GM10847 (cell line): ENCODE data around the gene NPEPL1.
A peak's percentile ranks its signal among the peaks of the same experiment; 100 is the strongest.

Experiments used
- POLR2A ChIP-seq: IDR thresholded peaks from 2 replicates; pipeline ENCODE4 v1.6.1; 2011; ENCODE audit not compliant: insufficient read length; ENCODE audit errors: extremely low read depth

The NPEPL1 gene, protein sequence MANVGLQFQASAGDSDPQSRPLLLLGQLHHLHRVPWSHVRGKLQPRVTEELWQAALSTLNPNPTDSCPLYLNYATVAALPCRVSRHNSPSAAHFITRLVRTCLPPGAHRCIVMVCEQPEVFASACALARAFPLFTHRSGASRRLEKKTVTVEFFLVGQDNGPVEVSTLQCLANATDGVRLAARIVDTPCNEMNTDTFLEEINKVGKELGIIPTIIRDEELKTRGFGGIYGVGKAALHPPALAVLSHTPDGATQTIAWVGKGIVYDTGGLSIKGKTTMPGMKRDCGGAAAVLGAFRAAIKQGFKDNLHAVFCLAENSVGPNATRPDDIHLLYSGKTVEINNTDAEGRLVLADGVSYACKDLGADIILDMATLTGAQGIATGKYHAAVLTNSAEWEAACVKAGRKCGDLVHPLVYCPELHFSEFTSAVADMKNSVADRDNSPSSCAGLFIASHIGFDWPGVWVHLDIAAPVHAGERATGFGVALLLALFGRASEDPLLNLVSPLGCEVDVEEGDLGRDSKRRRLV

DNA sequence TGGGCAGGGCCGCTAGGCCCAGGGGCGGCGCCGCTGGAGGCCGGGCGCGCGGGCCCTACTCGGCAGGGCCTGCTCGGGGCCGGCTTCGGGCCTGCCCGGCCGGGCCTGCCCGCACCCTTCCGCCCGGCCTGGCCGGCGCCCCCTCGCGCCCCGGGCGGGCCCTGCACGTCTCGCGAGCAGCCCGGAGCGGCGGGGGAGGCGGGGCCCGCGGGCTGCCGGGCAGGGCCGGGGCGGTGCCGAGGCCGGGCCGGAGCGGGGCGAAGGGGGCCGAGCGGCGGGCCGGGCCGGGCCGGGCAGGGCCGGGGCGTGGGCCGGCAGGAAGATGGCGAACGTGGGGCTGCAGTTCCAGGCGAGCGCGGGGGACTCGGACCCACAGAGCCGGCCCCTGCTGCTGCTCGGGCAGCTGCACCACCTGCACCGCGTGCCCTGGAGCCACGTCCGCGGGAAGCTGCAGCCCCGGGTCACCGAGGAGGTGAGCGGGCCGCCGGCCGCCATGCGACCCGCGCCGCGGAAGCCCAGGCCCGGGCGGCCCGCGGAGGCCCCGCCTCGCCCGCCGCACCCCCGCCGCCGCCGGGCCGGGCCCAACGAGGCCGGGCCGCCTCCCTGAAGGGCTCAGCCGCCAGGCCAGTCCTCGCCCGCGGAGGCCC, at the start of gene NPEPL1:
NPEPL1 (plus strand) TSS at position 222 of the 647 bp plus-strand sequence; CDS start at position 323, 101 bp downstream.
- no peak for TF ChIP-seq POLR2A

DNA sequence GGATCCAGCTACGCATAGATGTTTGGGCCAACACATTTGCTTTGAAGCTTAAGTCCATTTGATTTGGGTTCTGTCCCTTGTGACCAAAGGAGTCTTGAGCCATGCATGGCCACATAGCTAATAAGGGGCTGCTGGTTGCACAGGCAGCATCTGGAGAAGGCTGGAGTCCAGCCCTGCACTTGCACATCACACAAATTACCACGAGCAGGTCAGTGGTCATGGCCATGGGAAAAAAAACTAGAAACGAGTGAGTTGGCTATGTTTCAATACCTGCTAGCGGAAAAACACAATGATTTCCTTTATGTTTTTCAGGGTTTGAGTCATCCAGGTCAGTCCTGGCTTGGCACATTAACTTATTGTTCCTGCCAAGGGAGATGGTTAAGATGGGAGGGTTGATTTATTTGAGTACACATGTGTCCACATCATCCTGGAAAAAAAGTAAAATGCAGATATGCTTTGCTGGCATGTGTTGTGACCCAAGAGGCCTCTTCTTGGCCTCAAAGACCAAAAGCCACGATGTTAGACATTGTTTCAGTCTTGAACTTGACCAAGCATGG, 47.1 kb upstream of the NPEPL1 start:
- no peak for TF ChIP-seq POLR2A

DNA sequence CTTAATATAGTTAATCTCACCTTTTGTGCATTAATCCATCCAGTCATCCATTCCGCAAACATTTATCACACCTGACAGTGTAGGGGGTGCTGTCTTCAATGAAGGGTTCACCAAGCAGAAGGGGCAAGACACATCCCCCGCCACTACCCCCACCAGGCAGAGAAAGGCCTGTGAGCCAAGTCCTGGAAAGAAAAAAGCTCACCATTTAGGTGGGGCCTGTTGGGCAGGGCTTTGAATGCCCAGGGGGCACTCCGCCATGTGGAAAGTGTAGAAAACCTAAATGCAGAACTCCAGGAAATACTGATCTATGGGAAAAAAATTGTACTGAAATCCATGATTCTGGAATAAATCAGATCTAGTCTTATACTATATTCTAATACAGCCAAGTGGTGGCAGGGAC, 46.3 kb upstream of the NPEPL1 start:
- no peak for TF ChIP-seq POLR2A

DNA sequence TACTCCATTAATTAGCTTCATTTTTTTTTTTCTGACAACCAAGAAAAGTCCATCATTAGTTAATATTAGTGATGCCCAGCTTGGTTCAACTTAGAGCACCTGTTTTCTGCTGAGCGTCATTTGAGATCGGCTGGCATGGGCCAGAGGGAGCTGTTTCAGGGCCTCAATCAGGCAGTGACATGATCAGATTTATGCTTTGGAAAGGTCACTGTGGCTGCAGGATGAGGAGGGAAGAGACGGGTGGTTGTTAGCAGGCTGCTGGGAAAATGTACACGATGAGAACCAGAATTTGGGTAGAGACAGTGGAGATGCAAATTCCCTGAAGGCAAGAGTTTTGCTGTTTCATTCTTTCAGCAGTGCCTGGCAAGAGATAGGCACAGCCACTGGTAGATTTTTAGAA, 45.9 kb upstream of the NPEPL1 start:
- TF ChIP-seq POLR2A: no peak

DNA sequence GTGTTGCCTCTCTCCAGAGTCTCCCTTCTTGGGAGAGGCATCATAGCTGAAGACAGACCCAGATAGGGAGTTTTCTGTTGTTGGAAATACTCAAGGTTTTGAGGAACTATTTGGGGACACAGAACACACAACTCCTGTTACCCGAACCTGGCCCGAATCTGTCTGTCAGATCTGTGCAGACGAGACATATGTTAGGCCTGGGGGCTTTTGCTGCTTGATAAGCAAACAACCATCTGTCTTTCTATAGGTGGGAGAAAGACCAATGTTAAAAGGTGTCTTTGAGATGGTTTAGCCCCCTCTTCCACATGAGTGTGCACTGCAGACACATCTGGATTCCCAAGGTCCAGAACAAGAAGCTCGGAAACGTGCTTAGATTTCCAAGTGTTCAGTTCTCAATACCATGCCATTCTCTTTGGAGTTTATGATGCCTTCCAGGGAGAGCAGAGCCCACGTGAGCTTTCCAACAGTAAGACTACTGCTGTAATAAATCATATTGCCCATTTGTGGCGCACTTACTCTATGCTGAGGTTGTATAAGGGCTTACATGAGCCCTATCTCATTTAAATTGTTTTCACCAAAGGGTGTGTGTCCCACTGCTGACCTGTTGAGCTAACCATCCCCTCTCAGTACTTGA, 45.3 kb upstream of the NPEPL1 start:
- TF ChIP-seq POLR2A: no peak

DNA sequence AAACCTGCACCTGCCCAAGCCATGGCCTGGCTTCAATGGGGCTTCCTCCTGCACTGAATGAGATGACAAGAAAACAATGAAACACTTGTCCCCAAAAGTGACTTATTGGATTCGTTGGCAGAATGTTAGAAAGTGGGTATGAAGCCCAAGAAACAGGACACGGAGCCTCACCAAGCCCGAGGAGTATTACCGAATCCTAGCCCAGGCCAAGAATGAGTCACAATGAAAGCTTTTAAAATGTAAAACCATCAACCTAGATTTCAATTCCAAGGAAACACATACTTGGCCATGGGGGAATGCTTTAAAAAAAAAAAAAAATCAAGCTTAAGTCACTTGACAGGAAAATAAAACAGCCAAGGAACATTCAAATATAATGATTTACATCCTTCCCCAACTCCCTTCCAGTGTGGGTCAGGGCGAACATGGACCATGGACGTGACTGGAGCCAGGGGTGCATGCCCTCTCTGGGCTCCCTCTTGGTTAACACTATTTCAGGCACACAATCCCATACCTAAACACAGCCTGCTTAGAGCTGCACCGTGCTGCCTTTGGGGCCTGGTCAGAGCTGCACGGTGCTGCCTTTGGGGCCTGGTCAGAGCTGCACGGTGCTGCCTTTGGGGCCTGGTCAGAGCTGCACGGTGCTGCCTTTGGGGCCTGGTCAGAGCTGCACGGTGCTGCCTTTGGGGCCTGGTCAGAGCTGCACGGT, 44.7 kb upstream of the NPEPL1 start:
- no peak for TF ChIP-seq POLR2A

DNA sequence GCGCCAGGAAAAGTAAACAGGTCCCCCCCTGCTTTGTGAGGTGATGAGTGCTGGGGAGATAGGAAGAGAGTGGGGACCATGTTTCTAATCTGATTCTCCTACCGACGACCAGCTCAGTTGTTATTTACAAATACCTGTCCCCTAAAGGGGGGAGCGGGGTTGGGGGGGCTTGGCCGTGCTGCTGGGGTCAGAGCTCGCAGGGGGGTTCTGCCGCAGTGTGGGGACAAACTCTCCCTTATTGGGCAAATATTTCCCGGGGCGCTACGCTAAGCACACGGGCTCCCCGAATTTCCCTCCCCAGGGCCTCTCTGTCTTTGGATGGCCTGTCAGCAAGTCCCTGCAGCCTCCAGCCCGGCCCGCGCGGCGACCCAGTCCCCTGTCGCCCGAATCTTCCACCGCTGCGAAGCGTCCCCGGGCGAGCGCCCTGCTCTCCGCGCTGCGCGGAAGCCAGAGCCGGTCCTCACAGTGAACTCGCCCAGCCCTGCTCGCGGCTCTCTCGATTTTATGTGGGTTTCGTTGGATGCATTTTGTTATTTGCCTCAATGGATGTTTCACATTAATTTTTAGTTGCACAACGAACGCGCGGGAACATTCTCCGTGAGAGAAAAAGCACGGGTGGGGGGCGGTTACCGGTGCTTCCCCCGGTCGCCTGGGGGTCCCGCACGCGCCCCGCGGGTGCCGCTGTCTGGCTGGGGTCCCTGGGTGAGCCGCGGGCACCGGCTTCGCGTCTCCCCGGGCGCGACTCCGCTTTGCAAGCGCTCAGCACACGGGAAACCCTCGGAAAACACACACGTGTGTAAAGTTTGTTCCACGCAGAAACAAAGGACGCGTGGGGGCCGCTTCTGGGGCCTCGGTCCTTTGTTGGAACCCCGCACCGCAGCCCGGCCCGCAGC, 43.1 kb upstream of the NPEPL1 start:
- TF ChIP-seq POLR2A: no peak

DNA sequence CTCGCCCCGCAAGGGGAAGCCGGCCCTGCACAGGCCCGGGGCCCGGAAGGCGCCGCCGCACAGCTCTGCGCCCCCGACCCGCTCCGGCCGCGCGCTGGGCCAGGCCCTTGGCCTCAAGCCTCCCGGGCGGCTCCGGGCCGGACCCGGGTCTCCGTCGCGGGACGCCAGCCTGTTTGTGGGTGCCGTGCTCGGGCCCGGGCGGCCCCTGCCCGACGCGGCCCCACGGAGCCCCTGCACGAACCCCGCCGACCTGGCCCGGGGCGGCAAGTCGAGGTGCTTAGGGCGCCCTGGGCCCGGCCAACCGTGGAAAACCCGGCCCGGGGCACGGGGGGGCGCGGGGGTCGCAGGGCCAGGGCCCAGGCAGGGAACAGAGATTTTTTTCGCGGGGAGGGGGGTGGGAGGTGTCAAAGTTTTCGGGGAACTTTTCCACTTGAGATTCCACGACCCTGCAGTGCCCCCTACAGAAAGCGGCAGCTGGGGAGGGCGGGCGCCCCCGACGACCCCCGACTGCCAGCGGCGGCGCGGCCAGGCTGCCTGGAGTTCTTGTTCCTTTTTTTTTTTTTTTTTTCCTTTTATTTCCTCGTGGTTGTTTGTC, 42.3 kb upstream of the NPEPL1 start:
- TF ChIP-seq POLR2A: no peak

DNA sequence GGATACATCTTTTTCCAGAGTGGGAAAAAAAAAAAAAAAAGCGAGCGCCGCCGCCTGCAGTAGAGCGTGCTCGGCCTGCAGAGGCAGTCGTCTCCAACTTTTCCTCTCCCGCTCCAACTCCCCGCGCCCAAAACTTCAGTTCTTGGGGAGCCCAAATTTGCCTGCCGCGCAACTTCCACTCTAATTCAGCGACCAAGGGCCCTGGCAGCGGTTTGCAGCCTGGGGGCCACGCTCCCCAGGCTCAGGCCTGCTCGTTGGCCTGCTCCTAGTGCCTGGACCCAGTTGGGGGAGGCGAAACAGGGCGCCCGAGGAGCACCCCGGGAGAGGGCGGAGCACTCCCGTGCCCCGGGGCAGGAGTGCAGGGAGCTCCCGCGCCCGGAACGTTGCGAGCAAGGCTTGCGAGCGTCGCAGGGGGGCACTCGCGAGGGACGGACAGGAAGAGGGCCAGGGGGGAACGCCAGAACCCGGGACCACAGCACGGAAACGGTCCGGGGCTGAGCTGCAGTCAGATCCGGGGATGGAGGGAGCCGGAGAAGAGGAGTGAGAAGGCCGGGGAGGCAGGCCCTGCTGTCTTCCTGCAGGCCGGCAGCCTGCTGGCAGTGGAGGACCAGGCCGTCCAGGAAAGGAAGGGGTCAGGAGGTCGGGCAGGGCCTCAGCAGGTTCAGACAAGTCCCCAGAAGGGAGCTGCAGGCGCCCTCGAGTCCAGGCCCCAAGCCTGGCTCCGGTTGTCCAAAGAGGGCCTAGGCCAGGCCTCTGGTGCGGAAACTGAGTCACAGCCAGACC, 41.6 kb upstream of the NPEPL1 start, which contains the start of gene STX16:
STX16 (plus strand) TSS at position 508 of the 783 bp plus-strand sequence. CDS start 724 bp downstream, outside the sequence.
- no peak for TF ChIP-seq POLR2A

DNA sequence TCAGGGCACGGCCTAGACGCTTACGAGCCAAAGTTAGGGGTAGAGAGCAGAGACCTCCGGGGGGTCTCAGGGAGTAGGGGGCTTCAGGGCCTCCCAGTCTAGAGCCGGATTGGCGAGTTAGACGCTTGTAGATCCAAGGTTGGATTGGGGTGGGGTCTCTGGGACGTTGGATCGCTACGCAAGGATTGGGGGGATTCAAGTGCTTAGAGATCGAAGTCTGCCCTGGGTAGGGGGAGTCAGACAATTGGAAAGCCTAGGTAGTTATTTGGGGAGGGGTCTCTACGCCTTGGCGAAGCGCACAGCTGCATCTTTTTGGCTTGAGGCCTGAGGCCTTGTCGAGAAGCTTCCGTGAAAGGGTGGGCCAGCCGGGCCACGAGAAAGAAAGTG, 41.0 kb upstream of the NPEPL1 start:
- no peak for TF ChIP-seq POLR2A

DNA sequence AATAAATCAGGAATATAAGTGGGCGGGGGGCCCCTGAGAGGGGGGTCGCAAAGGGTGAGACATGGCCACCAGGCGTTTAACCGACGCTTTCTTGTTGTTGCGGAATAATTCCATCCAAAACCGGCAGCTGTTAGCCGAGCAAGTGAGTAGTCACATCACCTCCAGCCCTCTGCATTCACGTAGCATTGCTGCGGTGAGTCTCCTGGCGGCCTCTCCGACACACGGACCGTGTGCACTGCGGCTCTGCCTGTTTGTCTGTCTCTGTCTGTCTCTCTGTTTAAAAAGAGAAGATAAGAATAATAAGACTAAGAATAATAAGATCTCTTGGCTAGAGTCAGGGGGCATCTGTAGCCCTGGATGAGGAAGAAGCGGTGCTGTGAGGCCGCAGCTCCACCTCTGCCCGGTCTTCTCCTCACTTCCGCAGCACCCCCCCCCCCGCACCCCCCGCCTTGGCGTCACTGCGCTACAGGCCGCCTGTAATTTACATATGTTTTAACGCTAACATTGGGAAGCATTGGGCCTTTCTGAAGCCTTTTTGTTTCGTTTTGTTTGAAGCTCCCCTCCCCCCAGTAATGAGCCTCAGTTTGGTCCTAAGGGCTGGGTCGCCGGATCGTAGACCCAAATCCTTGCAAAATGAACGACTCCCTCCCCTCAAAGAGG, 40.5 kb upstream of the NPEPL1 start:
- peak; percentile 27 for TF ChIP-seq POLR2A

DNA sequence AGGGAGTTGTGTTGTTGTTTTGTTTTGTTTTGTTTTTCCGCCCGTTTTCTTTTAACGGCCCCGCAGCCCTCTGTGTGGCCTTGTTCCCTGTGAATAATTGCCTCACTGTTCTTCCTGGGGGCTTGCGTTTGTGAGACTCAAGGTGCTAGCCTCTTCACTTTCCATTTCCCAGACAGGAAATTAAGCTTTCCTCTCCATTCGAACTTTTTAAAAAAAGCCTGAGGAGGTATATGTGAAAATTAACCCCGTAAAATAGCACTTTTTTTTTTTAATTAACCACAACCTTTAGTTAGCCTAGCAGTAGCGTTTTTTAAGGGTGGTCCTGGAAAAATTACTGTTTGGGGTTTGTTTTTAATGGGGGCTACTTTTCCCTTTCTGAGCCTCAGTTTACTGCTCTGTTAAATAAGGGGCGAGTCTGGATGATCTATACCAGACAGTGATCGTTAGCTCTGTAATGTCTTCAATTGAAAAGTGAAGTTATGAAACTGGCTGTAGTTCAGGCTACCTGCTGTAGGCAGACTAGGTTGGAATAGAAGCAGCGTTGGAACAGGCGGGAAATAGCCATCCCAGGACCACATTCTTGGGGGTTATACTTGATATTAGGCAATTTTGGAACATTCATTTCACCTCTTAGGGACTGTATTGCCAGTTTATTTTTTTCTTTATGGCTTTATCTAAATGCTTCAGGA, 39.9 kb upstream of the NPEPL1 start:
- no peak for TF ChIP-seq POLR2A
